ENCODE data around the gene RETREG2. TPM values are rescaled to one million over a fixed set of nuclear protein-coding genes. Genes with fewer than 3 reads are reported as not detected.

The RETREG2 gene
- total and polyA plus RNA-seq, 4 donors = 21.7 to 42.8 (median 37.7) TPM

DNA sequence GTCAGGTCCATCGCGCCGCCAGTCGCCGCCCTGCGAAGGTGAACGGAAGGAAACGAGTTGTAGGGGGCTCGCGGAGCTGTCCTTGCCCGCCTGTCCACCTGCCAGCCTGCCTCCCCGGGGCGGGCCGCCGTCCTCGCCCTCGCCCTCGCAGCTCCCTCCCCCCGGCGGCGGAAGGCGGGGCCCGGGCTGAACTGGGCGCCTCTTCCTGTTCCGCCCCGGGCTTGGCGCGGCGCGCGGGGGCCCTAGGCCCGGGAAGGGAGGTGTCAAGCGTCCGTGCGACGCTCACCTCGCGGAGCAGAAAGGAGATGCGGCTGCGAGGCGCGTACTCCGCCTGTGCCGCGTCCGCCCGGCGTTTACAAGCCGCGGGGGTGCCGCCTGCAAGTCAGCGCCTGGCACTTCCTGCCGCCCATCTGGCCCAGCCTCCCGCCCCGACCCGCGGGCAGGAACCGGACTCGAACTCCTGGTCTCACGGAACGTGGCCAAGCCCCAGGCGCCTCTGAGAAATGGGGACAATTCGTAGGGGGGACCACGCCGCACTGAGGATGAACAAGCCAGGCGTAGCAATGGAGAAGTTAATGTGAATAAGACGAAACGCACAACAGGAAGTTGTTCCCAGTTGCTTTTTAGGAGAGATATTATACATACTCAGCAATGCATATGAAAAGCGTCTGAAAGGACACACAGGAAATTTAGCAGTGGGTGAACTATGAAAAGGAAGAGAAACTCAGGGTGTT, 1.1 kb upstream of the RETREG2 start, which contains the start of gene CNPPD1:
TSS of gene CNPPD1 (minus strand) at position 108 of the 734 bp plus-strand sequence. CDS start at position 11, 97 bp downstream.
- Histone ChIP-seq H3K36me3 (ENCODE audit: control insufficient read depth in 4 of 4, insufficient read depth in 3 of 4, low read depth in 1 of 4, low read length in 3 of 4) (peaks cover 4 to 49% (median 40%) of the 10 kb centered on the region in 4 donors), H3K27me3 (ENCODE audit: control insufficient read depth in 4 of 4, insufficient read depth in 4 of 4, low read length in 3 of 4) (no peaks in the 10 kb centered on the region), H3K9ac (ENCODE audit: low read depth in 1 of 2, low read length in 2 of 2) (peak within 1 kb of the TSS; percentile 78 to 100), H3K4me1 (ENCODE audit: control insufficient read depth in 4 of 4, insufficient read depth in 4 of 4, low read length in 3 of 4) (peaks cover 0 to 25% (median 22%) of the 10 kb centered on the region in 4 donors), H3K27ac (ENCODE audit: low read depth in 1 of 2, low read length in 2 of 2) (peak within 1 kb of the TSS; percentile 94 to 100), H3K9me3 (ENCODE audit: control insufficient read depth in 4 of 4, low read length in 3 of 4) (no peaks in the 10 kb centered on the region), H3K4me3 (ENCODE audit: low read depth in 1 of 3, low read length in 3 of 3) (peak within 1 kb of the TSS; percentile 65 to 89 (median 77))
- DNase-seq (ENCODE audit: low spot score) = peak; percentile 88
- TF ChIP-seq, protein P1, sequence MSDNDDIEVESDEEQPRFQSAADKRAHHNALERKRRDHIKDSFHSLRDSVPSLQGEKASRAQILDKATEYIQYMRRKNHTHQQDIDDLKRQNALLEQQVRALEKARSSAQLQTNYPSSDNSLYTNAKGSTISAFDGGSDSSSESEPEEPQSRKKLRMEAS (IDR thresholded peaks at IDR 0.05) = no peak
- TF ChIP-seq, protein P2, sequence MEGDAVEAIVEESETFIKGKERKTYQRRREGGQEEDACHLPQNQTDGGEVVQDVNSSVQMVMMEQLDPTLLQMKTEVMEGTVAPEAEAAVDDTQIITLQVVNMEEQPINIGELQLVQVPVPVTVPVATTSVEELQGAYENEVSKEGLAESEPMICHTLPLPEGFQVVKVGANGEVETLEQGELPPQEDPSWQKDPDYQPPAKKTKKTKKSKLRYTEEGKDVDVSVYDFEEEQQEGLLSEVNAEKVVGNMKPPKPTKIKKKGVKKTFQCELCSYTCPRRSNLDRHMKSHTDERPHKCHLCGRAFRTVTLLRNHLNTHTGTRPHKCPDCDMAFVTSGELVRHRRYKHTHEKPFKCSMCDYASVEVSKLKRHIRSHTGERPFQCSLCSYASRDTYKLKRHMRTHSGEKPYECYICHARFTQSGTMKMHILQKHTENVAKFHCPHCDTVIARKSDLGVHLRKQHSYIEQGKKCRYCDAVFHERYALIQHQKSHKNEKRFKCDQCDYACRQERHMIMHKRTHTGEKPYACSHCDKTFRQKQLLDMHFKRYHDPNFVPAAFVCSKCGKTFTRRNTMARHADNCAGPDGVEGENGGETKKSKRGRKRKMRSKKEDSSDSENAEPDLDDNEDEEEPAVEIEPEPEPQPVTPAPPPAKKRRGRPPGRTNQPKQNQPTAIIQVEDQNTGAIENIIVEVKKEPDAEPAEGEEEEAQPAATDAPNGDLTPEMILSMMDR (IDR thresholded peaks at IDR 0.05; ENCODE audit: low read depth, low read length, missing input control) = peak; percentile 18
- TF ChIP-seq TAF1 (conservative IDR thresholded peaks at IDR 0.05) (no peak), HNF4G (IDR thresholded peaks at IDR 0.05) (no peak), HNF4A (conservative IDR thresholded peaks at IDR 0.05) (no peak), JUND (IDR thresholded peaks at IDR 0.05) (no peak), SP1 (IDR thresholded peaks at IDR 0.05) (peak; percentile 33), GABPA (IDR thresholded peaks at IDR 0.05 in 1 of 2, conservative IDR thresholded peaks at IDR 0.05 in 1 of 2) (peak in 1 of 2 donors; percentile 82)
- TF ChIP-seq, protein P3, sequence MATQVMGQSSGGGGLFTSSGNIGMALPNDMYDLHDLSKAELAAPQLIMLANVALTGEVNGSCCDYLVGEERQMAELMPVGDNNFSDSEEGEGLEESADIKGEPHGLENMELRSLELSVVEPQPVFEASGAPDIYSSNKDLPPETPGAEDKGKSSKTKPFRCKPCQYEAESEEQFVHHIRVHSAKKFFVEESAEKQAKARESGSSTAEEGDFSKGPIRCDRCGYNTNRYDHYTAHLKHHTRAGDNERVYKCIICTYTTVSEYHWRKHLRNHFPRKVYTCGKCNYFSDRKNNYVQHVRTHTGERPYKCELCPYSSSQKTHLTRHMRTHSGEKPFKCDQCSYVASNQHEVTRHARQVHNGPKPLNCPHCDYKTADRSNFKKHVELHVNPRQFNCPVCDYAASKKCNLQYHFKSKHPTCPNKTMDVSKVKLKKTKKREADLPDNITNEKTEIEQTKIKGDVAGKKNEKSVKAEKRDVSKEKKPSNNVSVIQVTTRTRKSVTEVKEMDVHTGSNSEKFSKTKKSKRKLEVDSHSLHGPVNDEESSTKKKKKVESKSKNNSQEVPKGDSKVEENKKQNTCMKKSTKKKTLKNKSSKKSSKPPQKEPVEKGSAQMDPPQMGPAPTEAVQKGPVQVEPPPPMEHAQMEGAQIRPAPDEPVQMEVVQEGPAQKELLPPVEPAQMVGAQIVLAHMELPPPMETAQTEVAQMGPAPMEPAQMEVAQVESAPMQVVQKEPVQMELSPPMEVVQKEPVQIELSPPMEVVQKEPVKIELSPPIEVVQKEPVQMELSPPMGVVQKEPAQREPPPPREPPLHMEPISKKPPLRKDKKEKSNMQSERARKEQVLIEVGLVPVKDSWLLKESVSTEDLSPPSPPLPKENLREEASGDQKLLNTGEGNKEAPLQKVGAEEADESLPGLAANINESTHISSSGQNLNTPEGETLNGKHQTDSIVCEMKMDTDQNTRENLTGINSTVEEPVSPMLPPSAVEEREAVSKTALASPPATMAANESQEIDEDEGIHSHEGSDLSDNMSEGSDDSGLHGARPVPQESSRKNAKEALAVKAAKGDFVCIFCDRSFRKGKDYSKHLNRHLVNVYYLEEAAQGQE (IDR thresholded peaks at IDR 0.05) = no peak
- WGBS = under 1% methylated on average over 69 of the region's 69 CpGs

DNA sequence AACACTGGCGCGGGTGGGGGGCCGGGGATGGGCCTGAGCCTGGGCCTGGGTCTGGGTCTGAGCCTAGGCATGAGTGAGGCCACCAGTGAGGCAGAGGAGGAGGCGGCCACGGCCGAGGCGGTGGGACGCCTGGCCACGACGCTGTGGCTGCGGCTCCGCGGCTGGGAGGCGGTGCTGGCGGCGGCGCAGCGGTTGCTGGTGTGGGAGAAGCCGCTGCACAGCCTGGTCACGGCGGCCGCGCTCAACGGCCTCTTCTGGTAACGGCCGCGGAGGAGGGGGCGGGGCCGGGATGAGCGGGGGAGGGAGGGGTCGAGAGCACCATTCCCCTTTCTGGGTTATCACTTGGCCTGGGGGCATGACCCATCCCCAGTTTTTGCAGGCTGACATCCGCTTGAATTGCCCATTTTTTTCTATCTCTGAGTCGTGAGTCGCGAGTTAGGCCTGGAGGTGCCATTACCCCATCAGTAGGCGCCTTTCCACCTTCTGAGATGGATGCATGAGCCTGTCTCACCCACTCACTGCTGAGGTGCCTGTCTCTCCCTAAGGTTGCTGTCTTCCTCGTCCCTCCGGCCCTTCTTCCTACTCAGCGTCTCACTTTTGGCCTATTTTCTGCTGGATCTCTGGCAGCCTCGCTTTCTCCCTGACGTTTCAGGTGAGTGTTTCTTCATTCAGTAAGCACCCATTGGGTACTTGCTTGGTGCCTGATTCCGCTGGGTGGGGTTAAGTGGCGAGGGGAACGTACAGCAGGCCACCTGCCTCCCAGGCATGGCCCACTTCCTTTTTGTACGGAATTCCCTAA, 501 bp downstream of the RETREG2 start:
- 5% methylated on average over 45 of the region's 45 CpGs for WGBS
- peak; percentile 76 for DNase-seq (ENCODE audit: low spot score)
- peak overlapping the region; percentile 63 to 77 (median 68) for H3K4me3 ChIP-seq (ENCODE audit: low read depth in 1 of 3, low read length in 3 of 3)
- H3K27me3 ChIP-seq (ENCODE audit: control insufficient read depth in 4 of 4, insufficient read depth in 4 of 4, low read length in 3 of 4) = no peaks in the 10 kb centered on the region
- H3K9me3 ChIP-seq (ENCODE audit: control insufficient read depth in 4 of 4, low read length in 3 of 4) = no peaks in the 10 kb centered on the region
- H3K36me3 ChIP-seq (ENCODE audit: control insufficient read depth in 4 of 4, insufficient read depth in 3 of 4, low read depth in 1 of 4, low read length in 3 of 4) = peaks cover 9 to 48% (median 42%) of the 10 kb centered on the region in 4 donors
- peak overlapping the region; percentile 94 to 100 for H3K27ac ChIP-seq (ENCODE audit: low read depth in 1 of 2, low read length in 2 of 2)
- peaks cover 0 to 25% (median 22%) of the 10 kb centered on the region in 4 donors for H3K4me1 ChIP-seq (ENCODE audit: control insufficient read depth in 4 of 4, insufficient read depth in 4 of 4, low read length in 3 of 4)
- H3K9ac ChIP-seq (ENCODE audit: low read depth in 1 of 2, low read length in 2 of 2) = peak overlapping the region; percentile 10 to 50
- TF ChIP-seq YY1 (IDR thresholded peaks at IDR 0.05) (no peak), JUND (IDR thresholded peaks at IDR 0.05) (no peak), HNF4A (conservative IDR thresholded peaks at IDR 0.05) (no peak), GABPA (IDR thresholded peaks at IDR 0.05 in 1 of 2, conservative IDR thresholded peaks at IDR 0.05 in 1 of 2) (no peak), SP1 (IDR thresholded peaks at IDR 0.05) (no peak), NR2F2 (IDR thresholded peaks at IDR 0.05) (no peak), FOXA1 (IDR thresholded peaks at IDR 0.05) (no peak)
- TF ChIP-seq, protein P4, sequence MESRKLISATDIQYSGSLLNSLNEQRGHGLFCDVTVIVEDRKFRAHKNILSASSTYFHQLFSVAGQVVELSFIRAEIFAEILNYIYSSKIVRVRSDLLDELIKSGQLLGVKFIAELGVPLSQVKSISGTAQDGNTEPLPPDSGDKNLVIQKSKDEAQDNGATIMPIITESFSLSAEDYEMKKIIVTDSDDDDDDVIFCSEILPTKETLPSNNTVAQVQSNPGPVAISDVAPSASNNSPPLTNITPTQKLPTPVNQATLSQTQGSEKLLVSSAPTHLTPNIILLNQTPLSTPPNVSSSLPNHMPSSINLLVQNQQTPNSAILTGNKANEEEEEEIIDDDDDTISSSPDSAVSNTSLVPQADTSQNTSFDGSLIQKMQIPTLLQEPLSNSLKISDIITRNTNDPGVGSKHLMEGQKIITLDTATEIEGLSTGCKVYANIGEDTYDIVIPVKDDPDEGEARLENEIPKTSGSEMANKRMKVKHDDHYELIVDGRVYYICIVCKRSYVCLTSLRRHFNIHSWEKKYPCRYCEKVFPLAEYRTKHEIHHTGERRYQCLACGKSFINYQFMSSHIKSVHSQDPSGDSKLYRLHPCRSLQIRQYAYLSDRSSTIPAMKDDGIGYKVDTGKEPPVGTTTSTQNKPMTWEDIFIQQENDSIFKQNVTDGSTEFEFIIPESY (IDR thresholded peaks at IDR 0.05) = no peak
- TF ChIP-seq, protein P1 (IDR thresholded peaks at IDR 0.05) = no peak
- TF ChIP-seq, protein P5, sequence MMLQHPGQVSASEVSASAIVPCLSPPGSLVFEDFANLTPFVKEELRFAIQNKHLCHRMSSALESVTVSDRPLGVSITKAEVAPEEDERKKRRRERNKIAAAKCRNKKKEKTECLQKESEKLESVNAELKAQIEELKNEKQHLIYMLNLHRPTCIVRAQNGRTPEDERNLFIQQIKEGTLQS (IDR thresholded peaks at IDR 0.05) = no peak
- TF ChIP-seq, protein P3 (IDR thresholded peaks at IDR 0.05) = no peak
